Measurements from ENCODE around the gene CCDC182.

CCDC182 gene

DNA sequence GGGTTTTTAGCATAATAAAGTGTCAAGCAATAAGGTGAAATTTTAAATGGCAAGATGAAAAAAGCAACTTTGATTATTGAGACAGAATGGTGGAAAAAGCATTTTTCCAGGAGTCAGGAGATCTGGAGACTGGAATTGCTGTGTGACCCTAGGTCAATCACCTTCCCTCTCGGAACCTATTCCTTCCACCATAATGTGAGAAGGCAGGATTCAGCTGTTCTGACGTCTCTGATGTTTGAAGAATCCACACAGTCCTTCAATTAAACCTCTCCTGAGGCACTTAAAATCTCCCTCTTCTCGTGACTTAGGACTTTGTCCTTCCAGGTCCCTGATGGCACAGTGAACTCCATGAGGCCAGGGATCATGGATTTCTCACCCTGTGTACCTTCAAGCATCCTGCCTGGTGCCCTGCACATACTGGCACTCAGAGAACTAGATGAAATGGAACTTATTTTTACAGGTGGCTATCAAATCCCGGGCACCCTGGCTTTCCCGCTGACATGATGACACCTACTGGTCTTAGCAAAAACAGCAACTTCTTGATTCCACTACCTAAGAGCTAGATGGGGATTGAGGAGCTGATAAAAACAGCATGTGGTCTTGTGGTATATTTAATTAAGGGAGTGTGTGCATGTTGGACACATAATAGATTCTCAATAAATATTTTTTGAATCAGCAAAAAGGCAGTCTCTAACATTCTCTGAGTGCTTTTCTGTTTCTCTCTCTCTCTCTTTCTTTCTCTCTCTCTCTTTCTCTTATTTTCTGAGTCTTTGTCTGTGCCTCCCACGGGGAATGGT lies 2.3 kb upstream of the CCDC182 start:
- peak; percentile 74 for DNase-seq (ENCODE audit: low read depth, low spot score)
- TF ChIP-seq, protein P1, sequence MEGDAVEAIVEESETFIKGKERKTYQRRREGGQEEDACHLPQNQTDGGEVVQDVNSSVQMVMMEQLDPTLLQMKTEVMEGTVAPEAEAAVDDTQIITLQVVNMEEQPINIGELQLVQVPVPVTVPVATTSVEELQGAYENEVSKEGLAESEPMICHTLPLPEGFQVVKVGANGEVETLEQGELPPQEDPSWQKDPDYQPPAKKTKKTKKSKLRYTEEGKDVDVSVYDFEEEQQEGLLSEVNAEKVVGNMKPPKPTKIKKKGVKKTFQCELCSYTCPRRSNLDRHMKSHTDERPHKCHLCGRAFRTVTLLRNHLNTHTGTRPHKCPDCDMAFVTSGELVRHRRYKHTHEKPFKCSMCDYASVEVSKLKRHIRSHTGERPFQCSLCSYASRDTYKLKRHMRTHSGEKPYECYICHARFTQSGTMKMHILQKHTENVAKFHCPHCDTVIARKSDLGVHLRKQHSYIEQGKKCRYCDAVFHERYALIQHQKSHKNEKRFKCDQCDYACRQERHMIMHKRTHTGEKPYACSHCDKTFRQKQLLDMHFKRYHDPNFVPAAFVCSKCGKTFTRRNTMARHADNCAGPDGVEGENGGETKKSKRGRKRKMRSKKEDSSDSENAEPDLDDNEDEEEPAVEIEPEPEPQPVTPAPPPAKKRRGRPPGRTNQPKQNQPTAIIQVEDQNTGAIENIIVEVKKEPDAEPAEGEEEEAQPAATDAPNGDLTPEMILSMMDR (IDR thresholded peaks at IDR 0.05; ENCODE audit: low read depth, low read length): peak; percentile 82
- H3K4me3 ChIP-seq (ENCODE audit: low read depth, low read length): no peak overlapping the region
- in situ Hi-C loops (cut with HindIII; ENCODE audit: low sequenced_read_pairs): no loop called here

- in situ Hi-C loops (cut with HindIII; ENCODE audit: low sequenced_read_pairs): no loop called here
- TF ChIP-seq, protein P1 (IDR thresholded peaks at IDR 0.05; ENCODE audit: low read depth, low read length): no peak
- no peak overlapping the region for H3K4me3 ChIP-seq (ENCODE audit: low read depth, low read length)
- no peak for DNase-seq (ENCODE audit: low read depth, low spot score)
Observed at GRCh38 chr17:57746221-57746620, 1.1 kb upstream of the CCDC182 start.

GRCh38 chr17:57744195-57745170 lies 616 bp downstream of the CCDC182 start:
- TF ChIP-seq, protein P1 (IDR thresholded peaks at IDR 0.05; ENCODE audit: low read depth, low read length): no peak
- in situ Hi-C loops (cut with HindIII; ENCODE audit: low sequenced_read_pairs): no loop called here
- no peak overlapping the region for H3K4me3 ChIP-seq (ENCODE audit: low read depth, low read length)
- DNase-seq (ENCODE audit: low read depth, low spot score): no peak

GRCh38 chr17:57740235-57740528 lies 4.9 kb downstream of the CCDC182 start:
- H3K4me3 ChIP-seq (ENCODE audit: low read depth, low read length): no peak overlapping the region
- in situ Hi-C loops (cut with HindIII; ENCODE audit: low sequenced_read_pairs): no loop called here
- TF ChIP-seq, protein P1 (IDR thresholded peaks at IDR 0.05; ENCODE audit: low read depth, low read length): no peak
- no peak for DNase-seq (ENCODE audit: low read depth, low spot score)

DNA sequence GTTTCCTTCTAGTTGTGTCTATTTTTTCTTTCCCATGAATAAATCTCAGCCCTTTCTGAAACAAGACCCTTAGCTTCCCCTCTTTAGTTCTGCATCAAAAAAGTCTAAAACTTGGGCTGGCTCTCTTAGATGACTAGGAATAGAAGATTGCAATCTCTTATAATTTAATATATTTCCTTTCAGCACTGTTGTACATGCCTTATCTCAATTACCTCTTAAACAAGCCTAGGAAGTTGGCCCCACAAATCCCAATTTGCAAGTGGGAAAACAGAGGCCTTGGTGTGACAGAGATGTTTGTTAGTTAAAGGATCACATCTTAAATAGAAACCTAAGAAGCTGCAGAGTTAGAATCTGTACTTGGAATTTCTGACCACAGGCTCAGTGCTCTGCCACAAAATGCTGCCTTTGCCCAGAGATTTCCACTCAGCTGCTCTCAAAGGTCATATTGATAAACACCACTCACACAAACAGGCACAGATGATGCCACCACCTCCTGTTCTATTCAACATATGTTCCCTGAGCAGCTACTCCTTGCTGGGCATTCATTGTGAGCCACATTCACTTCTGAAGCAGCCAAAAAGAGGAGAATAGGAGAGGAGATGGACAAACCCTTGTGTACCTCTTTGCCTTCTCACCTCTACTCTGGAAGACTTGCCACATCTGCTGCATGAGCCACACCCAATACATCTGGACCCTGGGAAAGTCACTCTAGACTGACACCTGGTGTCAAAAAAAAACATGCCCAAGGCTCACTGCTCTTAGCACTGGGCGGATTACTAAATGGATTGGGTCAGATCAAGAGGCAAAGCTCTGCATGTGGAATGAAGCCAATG lies 5.5 kb downstream of the CCDC182 start:
- no peak overlapping the region for H3K4me3 ChIP-seq (ENCODE audit: low read depth, low read length)
- no peak for DNase-seq (ENCODE audit: low read depth, low spot score)
- TF ChIP-seq, protein P1 (IDR thresholded peaks at IDR 0.05; ENCODE audit: low read depth, low read length): peak; percentile 37
- in situ Hi-C loops (cut with HindIII; ENCODE audit: low sequenced_read_pairs): no loop called here

GRCh38 chr17:57737450-57737849 lies 7.6 kb downstream of the CCDC182 start:
- in situ Hi-C loops (cut with HindIII; ENCODE audit: low sequenced_read_pairs): no loop called here
- no peak overlapping the region for H3K4me3 ChIP-seq (ENCODE audit: low read depth, low read length)
- TF ChIP-seq, protein P1 (IDR thresholded peaks at IDR 0.05; ENCODE audit: low read depth, low read length): no peak
- no peak for DNase-seq (ENCODE audit: low read depth, low spot score)
